K562 (cell line): Measurements from ENCODE around the gene NUP62. TPM values are rescaled to one million over a fixed set of nuclear protein-coding genes. Genes with fewer than 3 reads are reported as not detected.

Experiments used
- ATAC-seq: fragments of 200-7000 bp; cut with Tn5 transposase; 3 replicates; pipeline ENCODE4 v1.9.1; 2020; ENCODE audit warnings: moderate library complexity
- BruUV-seq: library from RNA; stranded (reverse); fragments of 400-500 nt; replicated peaks from 2 replicates; lab custom pipeline; 2021; lab: Mats Ljungman, UMichigan
- CTCF ChIA-PET: fragments of 300-600 bp; formaldehyde crosslinking; extraction: SDS; loops from one replicate; lab custom pipeline; 2021; ENCODE audit warnings: low intra/inter-chr PET ratio; lab: Yijun Ruan, JAX
- POLR2A ChIA-PET: fragments of 300-600, 350-650 bp; sonication (Branson Sonifier 250); formaldehyde crosslinking; extraction: SDS; loops from one replicate; lab custom pipeline; 2021; ENCODE audit warnings: antibody characterized with exemption, inconsistent platforms; lab: Yijun Ruan, JAX
- DNase-seq, 4 experiments: peaks; one replicate each; pipeline versions ENCODE4 v3.0.0 to v3.0.0-alpha.2; 2011 to 2018; ENCODE audit warnings: low spot score in 3 of 4, mixed read lengths in 3 of 4; ENCODE audit errors: extremely low read depth in 1 of 4
- FAIRE-seq: peaks from 2 replicates; lab custom pipeline; 2011; peaks lifted over from hg19 to GRCh38; lab: Jason Lieb, UNC
- H2AFZ ChIP-seq: 2 replicates; pipeline ENCODE4 v1.6.0; 2011; ENCODE audit warnings: low read depth, low read length, control low read depth, inconsistent platforms
- H3K27ac ChIP-seq: fragments of 200-600 bp; 3 replicates; pipeline ENCODE4 v1.8.0; 2011; ENCODE audit warnings: low read depth, mild to moderate bottlenecking, control low read depth, inconsistent platforms, low read length, moderate library complexity, mixed read lengths; ENCODE audit errors: extremely low read depth
- H3K27me3 ChIP-seq, 2 experiments: fragments of 300-600 bp in 1 of 2; 2 replicates in 1 of 2; 3 replicates in 1 of 2; pipeline versions ENCODE4 v1.6.0 to v1.8.0; 2011; ENCODE audit warnings: inconsistent platforms in 2 of 2, low read length in 2 of 2, mild to moderate bottlenecking in 1 of 2, mixed read lengths in 1 of 2, moderate library complexity in 1 of 2; ENCODE audit not compliant: control insufficient read depth in 2 of 2, insufficient read depth in 2 of 2
- H3K36me3 ChIP-seq: fragments of 300-600 bp; 3 replicates; pipeline ENCODE4 v1.8.0; 2011; ENCODE audit warnings: mild to moderate bottlenecking, low read length, inconsistent platforms; ENCODE audit not compliant: control insufficient read depth, insufficient read depth
- H3K4me1 ChIP-seq, 2 experiments: fragments of 200-600 bp in 1 of 2; replicated peaks in 1 of 2; 2 replicates in 1 of 2; 3 replicates in 1 of 2; pipeline versions ENCODE4 v1.5.1 to v1.8.0; 2011; ENCODE audit warnings: inconsistent platforms in 2 of 2, low read length in 2 of 2, mild to moderate bottlenecking in 1 of 2, mixed read lengths in 1 of 2, moderate library complexity in 1 of 2; ENCODE audit not compliant: control insufficient read depth in 2 of 2, insufficient read depth in 2 of 2
- H3K4me2 ChIP-seq: 2 replicates; pipeline ENCODE4 v1.6.1; 2011; ENCODE audit warnings: low read length, control low read depth, inconsistent platforms, mixed read lengths; ENCODE audit not compliant: insufficient read depth
- H3K4me3 ChIP-seq: fragments of 200-600 bp; sonication (generic), shearing (Covaris generic); 2 replicates; pipeline ENCODE4 v1.5.1; 2016; ENCODE audit warnings: control low read depth, inconsistent platforms
- H3K79me2 ChIP-seq: fragments of 200-600 bp; 3 replicates; pipeline ENCODE4 v1.8.0; 2011; ENCODE audit warnings: low read length, inconsistent platforms; ENCODE audit not compliant: control insufficient read depth, insufficient read depth
- H3K9ac ChIP-seq, 2 experiments: 2 replicates each; pipeline versions ENCODE4 v1.6.0 to v1.6.1; 2011; ENCODE audit warnings: low read depth in 2 of 2, low read length in 2 of 2, control low read depth in 1 of 2, inconsistent platforms in 1 of 2, mild to moderate bottlenecking in 1 of 2, mixed read lengths in 1 of 2; ENCODE audit not compliant: insufficient read depth in 1 of 2
- H3K9me1 ChIP-seq: one replicate; pipeline ENCODE4 v1.6.0; 2011; ENCODE audit warnings: inconsistent platforms, mild to moderate bottlenecking, low read length, moderate library complexity; ENCODE audit not compliant: control insufficient read depth, insufficient read depth
- H3K9me3 ChIP-seq: replicated peaks from 2 replicates; pipeline ENCODE4 v1.5.1; 2011; ENCODE audit warnings: low read depth, low read length, inconsistent platforms; ENCODE audit not compliant: control insufficient read depth, insufficient read depth
- H4K20me1 ChIP-seq: replicated peaks from 2 replicates; pipeline ENCODE4 v1.6.1; 2011; ENCODE audit warnings: low read length, inconsistent platforms, mixed read lengths; ENCODE audit not compliant: control insufficient read depth, insufficient read depth
- BRF2 ChIP-seq: IDR thresholded peaks from 3 replicates; pipeline ENCODE4 v1.6.1; 2011; ENCODE audit warnings: borderline replicate concordance, mild to moderate bottlenecking; ENCODE audit not compliant: insufficient read length, insufficient read depth
- FOSL1 ChIP-seq: fragments of 200-800 bp; sonication (Bioruptor generic); conservative IDR thresholded peaks from 2 replicates; pipeline ENCODE4 v1.6.1; 2016; ENCODE audit warnings: missing genetic modification characterization, missing compliant biosample characterization
- FOXP1 ChIP-seq: sonication (generic); formaldehyde crosslinking; IDR thresholded peaks from 2 replicates; pipeline ENCODE4 v1.8.0; 2022; ENCODE audit warnings: mild to moderate bottlenecking, missing genetic modification reagents
- GATAD2A ChIP-seq: fragments of 450-650 bp; IDR thresholded peaks from 2 replicates; pipeline ENCODE4 v1.6.1; 2017
- KDM5B ChIP-seq: fragments of 200-600 bp; sonication (generic); IDR thresholded peaks from 2 replicates; pipeline ENCODE4 v1.6.1; 2012; ENCODE audit warnings: low read depth, mild to moderate bottlenecking, moderate library complexity, low read length, control low read depth, inconsistent platforms; ENCODE audit not compliant: insufficient replicate concordance
- PCBP1 ChIP-seq: fragments of 200-400 bp; formaldehyde crosslinking; IDR thresholded peaks from 2 replicates; pipeline ENCODE4 v1.6.1; 2018; ENCODE audit warnings: mild to moderate bottlenecking, low read depth, low read length; ENCODE audit not compliant: poor library complexity, severe bottlenecking
- PHF8 ChIP-seq: fragments of 200-600 bp; sonication (generic); IDR thresholded peaks from 2 replicates; pipeline ENCODE4 v1.6.1; 2012; ENCODE audit warnings: mixed run types, mild to moderate bottlenecking, inconsistent platforms, low read length, moderate library complexity, borderline replicate concordance
- POU5F1 ChIP-seq: fragments of 150-350 bp; IDR thresholded peaks from 2 replicates; pipeline ENCODE4 v1.6.1; 2014; ENCODE audit warnings: borderline replicate concordance, low read length, low read depth, mild to moderate bottlenecking; ENCODE audit not compliant: partially characterized antibody
- SIN3B ChIP-seq: fragments of 450-650 bp; IDR thresholded peaks from 2 replicates; pipeline ENCODE4 v1.6.1; 2017; ENCODE audit warnings: low read depth, mild to moderate bottlenecking, moderate library complexity
- U2AF2 ChIP-seq: fragments of 200-400 bp; formaldehyde crosslinking; optimal IDR thresholded peaks from 2 replicates; pipeline ENCODE3; 2017; ENCODE audit warnings: low read depth, mild to moderate bottlenecking, low read length
- ZNF143 ChIP-seq: sonication (generic); formaldehyde crosslinking; IDR thresholded peaks from 2 replicates; pipeline ENCODE4 v1.9.0; 2022; ENCODE audit warnings: mild to moderate bottlenecking, missing genetic modification reagents
- ZNF224 ChIP-seq: sonication (generic); formaldehyde crosslinking; IDR thresholded peaks from 2 replicates; pipeline ENCODE4 v1.8.0; 2022; ENCODE audit warnings: mild to moderate bottlenecking, missing genetic modification reagents
- ZNF699 ChIP-seq: fragments of 250-450 bp; sonication (Bioruptor Pico); IDR thresholded peaks from 2 replicates; pipeline ENCODE4 v1.8.0; 2021; ENCODE audit warnings: mild to moderate bottlenecking, moderate library complexity; ENCODE audit not compliant: insufficient replicate concordance
- ZSCAN32 ChIP-seq: fragments of 450-650 bp; formaldehyde crosslinking; IDR thresholded peaks from 2 replicates; pipeline ENCODE4 v1.4.0; 2020; ENCODE audit warnings: mild to moderate bottlenecking, moderate library complexity
- WGBS: fragments of 100-300 bp; shearing (Covaris generic); methylation state at CpG from one replicate; pipeline ENCODE4 v1.1.6; 2016; ENCODE audit warnings: low coverage, mixed read lengths; ENCODE audit not compliant: insufficient coverage; ENCODE audit errors: missing lambda C conversion rate; 5-methylcytosine and 5-hydroxymethylcytosine counted together
- in situ Hi-C: fragments of 300-500 bp; cut with MboI; formaldehyde crosslinking; loops from 4 replicates; pipeline ENCODE4 v1.15.0; 2018; ENCODE audit warnings: inconsistent platforms, mixed read lengths
- intact Hi-C: fragments of 100-400 bp; cut with micrococcal nuclease; formaldehyde crosslinking; loops from 2 replicates; pipeline ENCODE4 v1.14.2; 2022
- polyA plus RNA-seq, 8 experiments: library from polyadenylated mRNA; depleted of rRNA in 4 of 8; stranded (reverse) in 5 of 8; unstranded in 3 of 8; fragments of >200 nt; fragmentation: Nextera tagmentation in 2 of 8; fragmentation: Illumina TruSeq in 1 of 8; extraction: Ambion mirVana in 2 of 8; extraction: Trizol in 1 of 8; gene quantifications; 2 replicates each; pipeline versions ENCODE4 v1.2.1 to v1.2.3, GENCODE V29; 2011 to 2014; ENCODE audit warnings: inconsistent platforms in 1 of 8, missing spikeins in 1 of 8
- total RNA-seq, 7 experiments: library from RNA; depleted of rRNA in 6 of 7; stranded (reverse); fragments of >200 nt in 6 of 7; fragmentation: Illumina TruSeq in 2 of 7; extraction: Trizol in 2 of 7; gene quantifications; 2 replicates each; pipeline versions ENCODE4 v1.2.1 to v1.2.3, GENCODE V29; 2011 to 2021; ENCODE audit warnings: low replicate concordance in 1 of 7
- TF ChIP-seq, protein P1 (sequence below): fragments of 250-450 bp; sonication (Bioruptor Pico); IDR thresholded peaks from 2 replicates; pipeline ENCODE4 v1.8.0; 2021; ENCODE audit warnings: moderate library complexity, mild to moderate bottlenecking, inconsistent platforms
- TF ChIP-seq, protein P2 (sequence below): fragments of 250-450 bp; sonication (Bioruptor Pico); IDR thresholded peaks from 2 replicates; pipeline ENCODE4 v1.8.0; 2021; ENCODE audit warnings: mild to moderate bottlenecking, moderate library complexity

NUP62 gene
- total and polyA plus RNA-seq, 9 of the 15 experiments (the other 6 are each of a cell fraction or from before 2014, with no cell fraction given) = 16.9 to 109 (median 66.0) TPM

DNA sequence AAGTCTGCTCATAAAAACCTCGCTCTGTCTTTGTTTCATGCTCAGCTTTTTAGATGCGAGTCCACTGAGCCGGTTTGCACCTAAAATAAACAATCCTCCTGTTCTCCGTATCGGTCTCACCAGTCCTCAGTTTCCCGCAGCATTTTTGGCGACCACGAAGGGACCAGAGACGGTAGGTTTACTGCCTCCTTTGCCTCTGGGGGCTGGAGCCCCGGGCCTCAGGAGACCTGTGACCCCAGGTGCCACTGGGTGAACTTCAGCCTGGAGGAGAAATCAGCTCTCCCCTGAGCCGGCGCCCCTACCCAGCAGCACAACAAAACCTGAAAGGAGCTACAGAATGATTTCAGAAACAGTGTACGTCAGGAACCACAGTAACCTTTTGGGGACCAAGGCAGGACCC is 23.6 kb upstream of the NUP62 start:
- TF ChIP-seq ZNF224 (CRISPR knock-in tag) (no peak), PCBP1 (no peak), POU5F1 (no peak), KDM5B (no peak), GATAD2A (no peak), U2AF2 (no peak), BRF2 (no peak), FOXP1 (CRISPR knock-in tag) (no peak), SIN3B (no peak), FOSL1 (no peak), ZNF699 (CRISPR knock-in tag) (no peak), ZNF143 (CRISPR knock-in tag) (no peak), PHF8 (no peak), ZSCAN32 (CRISPR knock-in tag) (no peak)
- TF ChIP-seq, protein P1, sequence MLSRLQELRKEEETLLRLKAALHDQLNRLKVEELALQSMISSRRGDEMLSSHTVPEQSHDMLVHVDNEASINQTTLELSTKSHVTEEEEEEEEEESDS (CRISPR knock-in tag) = no peak
- TF ChIP-seq, protein P2, sequence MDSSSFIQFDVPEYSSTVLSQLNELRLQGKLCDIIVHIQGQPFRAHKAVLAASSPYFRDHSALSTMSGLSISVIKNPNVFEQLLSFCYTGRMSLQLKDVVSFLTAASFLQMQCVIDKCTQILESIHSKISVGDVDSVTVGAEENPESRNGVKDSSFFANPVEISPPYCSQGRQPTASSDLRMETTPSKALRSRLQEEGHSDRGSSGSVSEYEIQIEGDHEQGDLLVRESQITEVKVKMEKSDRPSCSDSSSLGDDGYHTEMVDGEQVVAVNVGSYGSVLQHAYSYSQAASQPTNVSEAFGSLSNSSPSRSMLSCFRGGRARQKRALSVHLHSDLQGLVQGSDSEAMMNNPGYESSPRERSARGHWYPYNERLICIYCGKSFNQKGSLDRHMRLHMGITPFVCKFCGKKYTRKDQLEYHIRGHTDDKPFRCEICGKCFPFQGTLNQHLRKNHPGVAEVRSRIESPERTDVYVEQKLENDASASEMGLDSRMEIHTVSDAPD (CRISPR knock-in tag) = no peak
- no peak for DNase-seq
- Histone ChIP-seq H3K9ac (no peak overlapping the region), H3K79me2 (no peaks in the 10 kb centered on the region), H3K27me3 (no peaks in the 10 kb centered on the region; a peak in 2 of 5 replicates), H3K36me3 (no peaks in the 10 kb centered on the region), H3K27ac (no peak overlapping the region), H3K9me1 (no peaks in the 10 kb centered on the region), H3K4me3 (no peak overlapping the region), H3K4me2 (no peak overlapping the region), H4K20me1 (no peaks in the 10 kb centered on the region), H3K9me3 (no peaks in the 10 kb centered on the region), H3K4me1 (peaks cover 18 to 21% of the 10 kb centered on the region in 2 experiments; a peak in 4 of 5 replicates), H2AFZ (0 out of 2 replicates have a peak overlapping the region, but pooled peaks have one; percentile 76)
- in situ Hi-C loops = no loop called here
- no peak for ATAC-seq
- ChIA-PET CTCF (no interaction called here), POLR2A (interaction anchor here (1.8 kb wide), 1 partner anchor 23 kb away, joined by 6 read pairs; the partner anchor contains the start of gene NUP62)
- FAIRE-seq = no peak
- WGBS = 51% methylated on average over 11 of the region's 13 CpGs
- intact Hi-C loops = no loop called here
- no TSS peak for BruUV-seq
